KMS-11 (cell line): ENCODE measurements around the gene KCNT1.

Experiments used
- H2AFZ ChIP-seq: fragments of 200-600 bp; sonication (generic); 2 replicates; pipeline ENCODE4 v1.6.1; 2016; ENCODE audit warnings: antibody characterized with exemption, mixed run types, low read depth
- H3K27ac ChIP-seq: fragments of 200-600 bp; sonication (generic); 2 replicates; pipeline ENCODE4 v1.6.1; 2016; ENCODE audit warnings: mild to moderate bottlenecking, mixed run types
- H3K27me3 ChIP-seq: fragments of 200-600 bp; sonication (generic); 2 replicates; pipeline ENCODE4 v1.6.1; 2017; ENCODE audit warnings: mild to moderate bottlenecking, low read depth, mixed run types, moderate library complexity; ENCODE audit not compliant: insufficient read depth
- H3K36me3 ChIP-seq: fragments of 200-600 bp; sonication (generic); 2 replicates; pipeline ENCODE4 v1.6.1; 2017; ENCODE audit warnings: mild to moderate bottlenecking, mixed run types; ENCODE audit not compliant: insufficient read depth
- H3K4me1 ChIP-seq: fragments of 200-600 bp; sonication (generic); 2 replicates; pipeline ENCODE4 v1.6.1; 2016; ENCODE audit warnings: mild to moderate bottlenecking, low read depth, mixed run types; ENCODE audit not compliant: poor library complexity, severe bottlenecking
- H3K4me2 ChIP-seq: fragments of 200-600 bp; sonication (generic); 2 replicates; pipeline ENCODE4 v1.7.0; 2016; ENCODE audit warnings: mild to moderate bottlenecking, mixed run types
- H3K4me3 ChIP-seq: fragments of 200-600 bp; sonication (generic); IDR thresholded peaks from 2 replicates; pipeline ENCODE4 v1.6.1; 2017; ENCODE audit warnings: low read depth, low read length, mixed read lengths; ENCODE audit not compliant: insufficient read depth
- H3K79me2 ChIP-seq: fragments of 200-600 bp; sonication (generic); 2 replicates; pipeline ENCODE4 v1.6.1; 2016; ENCODE audit warnings: low read depth, mixed run types; ENCODE audit not compliant: insufficient read depth
- H3K9ac ChIP-seq: fragments of 200-600 bp; sonication (generic); 2 replicates; pipeline ENCODE4 v1.6.1; 2016; ENCODE audit warnings: mild to moderate bottlenecking, mixed run types
- H4K20me1 ChIP-seq: fragments of 200-600 bp; sonication (generic); 2 replicates; pipeline ENCODE4 v1.6.1; 2016; ENCODE audit warnings: mild to moderate bottlenecking, mixed run types; ENCODE audit not compliant: insufficient read depth
- TF ChIP-seq, protein P1 (sequence below): fragments of 200-600 bp; sonication (generic); conservative IDR thresholded peaks from 2 replicates; pipeline ENCODE4 v1.6.1; 2017; ENCODE audit warnings: low read depth, mild to moderate bottlenecking, antibody characterized with exemption, low read length, moderate library complexity, mixed read lengths

Gene KCNT1

DNA sequence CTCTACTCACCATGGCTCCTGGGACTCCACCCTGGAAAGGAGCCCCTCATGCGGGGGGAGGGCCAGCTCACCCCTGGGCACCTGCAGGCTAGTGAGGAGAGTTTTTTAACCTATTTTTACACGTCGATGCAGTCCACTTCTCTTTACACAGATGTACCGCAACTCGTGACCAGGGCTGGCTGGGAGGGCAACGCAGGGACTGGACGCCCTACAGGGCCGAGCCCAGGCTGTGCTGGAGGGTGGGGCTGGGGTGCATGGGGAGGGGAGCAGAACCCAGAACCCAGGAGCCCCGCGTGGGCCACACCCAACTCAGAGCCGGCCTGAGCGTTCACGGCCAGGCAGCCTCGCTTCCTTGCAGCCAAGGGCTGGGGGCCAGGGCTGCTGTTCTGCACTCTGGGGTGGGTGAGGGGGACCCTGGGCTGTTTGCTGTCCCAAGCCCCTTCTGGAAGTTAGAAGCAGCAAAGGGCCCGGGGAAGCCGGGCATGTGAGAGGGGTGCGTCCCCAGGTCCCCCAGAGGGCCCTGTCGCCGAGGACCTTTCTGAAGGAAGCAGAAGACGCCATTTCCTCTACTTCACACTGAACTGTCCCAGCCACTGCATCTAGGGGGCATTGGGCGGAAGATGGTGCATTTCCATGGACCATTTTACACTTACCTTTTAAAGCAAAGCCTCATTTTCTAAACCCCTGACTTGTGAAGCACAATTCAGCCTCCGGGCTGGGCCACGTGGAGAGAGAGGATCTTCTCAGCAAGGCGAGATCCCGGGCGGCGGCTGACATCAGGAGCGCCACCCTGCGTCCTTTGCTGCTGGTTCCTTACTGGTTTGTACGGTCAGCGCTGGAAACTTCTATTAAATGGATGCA is 90.5 kb downstream of the KCNT1 start:
- H3K4me2 ChIP-seq = no peak overlapping the region
- H3K9ac ChIP-seq = no peak overlapping the region
- H3K4me3 ChIP-seq = no peak overlapping the region
- no peaks in the 10 kb centered on the region for H4K20me1 ChIP-seq
- peaks cover 78% of the 10 kb centered on the region for H3K27me3 ChIP-seq
- H2AFZ ChIP-seq = no peak overlapping the region
- H3K27ac ChIP-seq = no peak overlapping the region
- TF ChIP-seq, protein P1, sequence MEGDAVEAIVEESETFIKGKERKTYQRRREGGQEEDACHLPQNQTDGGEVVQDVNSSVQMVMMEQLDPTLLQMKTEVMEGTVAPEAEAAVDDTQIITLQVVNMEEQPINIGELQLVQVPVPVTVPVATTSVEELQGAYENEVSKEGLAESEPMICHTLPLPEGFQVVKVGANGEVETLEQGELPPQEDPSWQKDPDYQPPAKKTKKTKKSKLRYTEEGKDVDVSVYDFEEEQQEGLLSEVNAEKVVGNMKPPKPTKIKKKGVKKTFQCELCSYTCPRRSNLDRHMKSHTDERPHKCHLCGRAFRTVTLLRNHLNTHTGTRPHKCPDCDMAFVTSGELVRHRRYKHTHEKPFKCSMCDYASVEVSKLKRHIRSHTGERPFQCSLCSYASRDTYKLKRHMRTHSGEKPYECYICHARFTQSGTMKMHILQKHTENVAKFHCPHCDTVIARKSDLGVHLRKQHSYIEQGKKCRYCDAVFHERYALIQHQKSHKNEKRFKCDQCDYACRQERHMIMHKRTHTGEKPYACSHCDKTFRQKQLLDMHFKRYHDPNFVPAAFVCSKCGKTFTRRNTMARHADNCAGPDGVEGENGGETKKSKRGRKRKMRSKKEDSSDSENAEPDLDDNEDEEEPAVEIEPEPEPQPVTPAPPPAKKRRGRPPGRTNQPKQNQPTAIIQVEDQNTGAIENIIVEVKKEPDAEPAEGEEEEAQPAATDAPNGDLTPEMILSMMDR = no peak
- H3K79me2 ChIP-seq = no peaks in the 10 kb centered on the region
- no peaks in the 10 kb centered on the region for H3K4me1 ChIP-seq
- H3K36me3 ChIP-seq = no peaks in the 10 kb centered on the region

DNA sequence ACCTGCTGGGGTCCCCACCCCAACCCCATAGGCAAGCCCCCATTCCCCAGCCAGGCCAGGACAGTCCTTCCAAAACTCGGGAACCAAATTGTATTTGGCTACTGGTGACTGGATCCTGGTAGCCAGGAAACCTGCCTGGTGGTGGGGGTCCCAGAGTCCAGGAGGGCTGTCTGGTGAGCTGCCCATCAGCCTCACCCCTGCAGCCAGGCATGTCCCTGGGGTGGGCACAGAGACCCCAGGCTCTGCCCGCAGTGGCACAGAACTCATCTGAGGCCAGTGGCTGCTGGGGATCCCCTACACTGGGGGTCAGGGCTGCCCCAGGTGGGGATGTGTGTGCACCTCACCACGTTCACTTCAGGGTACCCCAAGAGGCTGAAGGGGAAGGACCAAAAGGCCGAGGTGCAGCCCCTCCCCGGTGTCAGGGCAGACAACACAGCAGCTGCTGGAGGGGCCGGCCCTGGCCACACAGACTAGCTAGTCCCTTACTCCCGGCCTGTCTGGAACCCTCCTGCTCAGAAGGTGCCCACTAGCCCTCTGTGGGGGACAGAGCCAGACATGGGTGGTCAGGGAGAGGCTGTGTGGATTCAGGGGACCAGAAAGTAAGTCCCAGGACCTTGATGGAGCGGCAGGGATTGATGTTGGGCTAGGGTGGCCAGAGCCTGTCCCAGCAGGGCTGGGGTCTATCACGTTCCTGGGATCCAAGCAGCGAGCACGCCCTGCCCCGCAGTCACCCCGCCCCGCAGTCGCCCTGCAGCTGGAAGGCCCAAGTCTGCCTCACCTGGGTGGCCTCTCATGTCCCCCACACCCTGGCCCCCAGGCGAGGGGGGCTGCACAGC is 91.5 kb downstream of the KCNT1 start:
- Histone ChIP-seq H3K36me3 (no peaks in the 10 kb centered on the region), H3K27me3 (peaks cover 69% of the 10 kb centered on the region), H3K27ac (no peak overlapping the region), H3K4me2 (no peak overlapping the region), H4K20me1 (no peaks in the 10 kb centered on the region), H3K79me2 (no peaks in the 10 kb centered on the region), H3K9ac (no peak overlapping the region), H3K4me1 (no peaks in the 10 kb centered on the region), H3K4me3 (no peak overlapping the region), H2AFZ (no peak overlapping the region)
- TF ChIP-seq, protein P1 = no peak

- Histone ChIP-seq H3K27me3 (peaks cover 63% of the 10 kb centered on the region), H3K9ac (no peak overlapping the region), H4K20me1 (no peaks in the 10 kb centered on the region), H3K36me3 (no peaks in the 10 kb centered on the region), H3K4me3 (no peak overlapping the region), H3K4me2 (no peak overlapping the region), H3K27ac (no peak overlapping the region), H3K79me2 (no peaks in the 10 kb centered on the region), H3K4me1 (no peaks in the 10 kb centered on the region), H2AFZ (no peak overlapping the region)
- TF ChIP-seq, protein P1 = no peak
Measured at GRCh38 chr9:135794057-135794335, 92.0 kb downstream of the KCNT1 start.

DNA sequence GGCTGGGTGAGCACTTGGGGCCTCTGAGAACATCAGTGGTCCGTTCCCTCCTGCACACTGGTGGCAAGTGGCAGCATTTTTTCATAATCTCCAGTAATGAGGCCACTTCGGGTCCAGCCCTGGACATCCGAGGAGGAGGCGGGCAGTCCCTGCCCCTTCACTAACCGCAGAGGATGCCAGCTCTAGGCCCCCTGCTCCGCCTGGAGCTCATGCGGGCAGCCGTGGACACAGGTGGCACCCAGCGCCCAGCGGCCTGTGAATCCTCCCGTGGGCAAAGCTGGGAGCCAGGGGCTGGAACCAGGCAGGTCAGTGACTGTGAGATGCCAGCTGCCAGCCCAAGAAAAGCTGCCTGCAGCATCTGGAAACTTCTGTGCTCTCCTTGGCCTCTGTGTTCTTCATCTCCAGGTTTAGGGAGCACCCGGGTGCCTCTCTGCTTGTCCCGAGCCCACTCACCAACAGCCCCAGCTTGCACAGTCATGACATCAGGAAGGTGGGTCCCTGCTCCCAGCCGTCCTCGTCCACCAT is 92.4 kb downstream of the KCNT1 start:
- Histone ChIP-seq H3K36me3 (no peaks in the 10 kb centered on the region), H2AFZ (no peak overlapping the region), H4K20me1 (no peaks in the 10 kb centered on the region), H3K4me2 (no peak overlapping the region), H3K79me2 (no peaks in the 10 kb centered on the region), H3K4me3 (no peak overlapping the region), H3K27ac (no peak overlapping the region), H3K9ac (no peak overlapping the region), H3K27me3 (peaks cover 59% of the 10 kb centered on the region), H3K4me1 (no peaks in the 10 kb centered on the region)
- TF ChIP-seq, protein P1 = no peak
